ENCODE data around the gene P3H2. TPM values are rescaled to one million over a fixed set of nuclear protein-coding genes. Genes with fewer than 3 reads are reported as not detected.

P3H2 gene
- total RNA-seq, 1 experiment from 2014 or later: 0.76 TPM

GRCh38 chr3:190056742-190057141, 64.0 kb downstream of the P3H2 start:
- CTCF ChIA-PET: no interaction called here
- no peak overlapping the region for H3K4me2 ChIP-seq (ENCODE audit: low read length)
- H3K36me3 ChIP-seq (ENCODE audit: control insufficient read depth in 1 of 2, insufficient read depth in 2 of 2, low read length in 2 of 2): no peaks in the 10 kb centered on the region
- intact Hi-C loops (cut with micrococcal nuclease): no loop called here
- H3K9me2 ChIP-seq (ENCODE audit: insufficient read depth): no peaks in the 10 kb centered on the region
- H3K9ac ChIP-seq (ENCODE audit: low read length): no peak overlapping the region
- no peaks in the 10 kb centered on the region for H3K9me3 ChIP-seq (ENCODE audit: control insufficient read depth in 1 of 2, insufficient read depth in 1 of 2, low read depth in 1 of 2, low read length in 2 of 2)
- no peak overlapping the region for H3K4me3 ChIP-seq (replicated peaks in 1 of 2; ENCODE audit: low read depth in 1 of 2, low read length in 2 of 2)
- TF ChIP-seq ZBTB33 (IDR thresholded peaks at IDR 0.05; ENCODE audit: extremely low read depth, insufficient replicate concordance, low read length) (no peak), REST (IDR thresholded peaks at IDR 0.05; ENCODE audit: low read depth) (no peak), FOSL1 (IDR thresholded peaks at IDR 0.05; ENCODE audit: low read depth) (no peak), ATF3 (IDR thresholded peaks at IDR 0.05) (no peak), TCF7L2 (IDR thresholded peaks at IDR 0.05; ENCODE audit: borderline replicate concordance, extremely low read depth, insufficient read depth, insufficient read length) (no peak)
- no peak overlapping the region for H2AFZ ChIP-seq (ENCODE audit: low read depth, low read length, poor library complexity, severe bottlenecking)
- no peaks in the 10 kb centered on the region for H3K27me3 ChIP-seq (ENCODE audit: insufficient read depth, low read length)
- ATAC-seq: no peak
- no peaks in the 10 kb centered on the region for H4K20me1 ChIP-seq (ENCODE audit: insufficient read depth)
- no TSS peak for BruUV-seq (replicated peaks)
- POLR2A ChIA-PET: no interaction called here
- no peak overlapping the region for H3K27ac ChIP-seq (ENCODE audit: low read depth, low read length)
- H3K4me1 ChIP-seq (ENCODE audit: control insufficient read depth in 1 of 2, insufficient read depth in 2 of 2, low read length in 2 of 2): peaks cover 2 to 14% of the 10 kb centered on the region in 2 experiments; a peak in 3 of 4 replicates
- DNase-seq (ENCODE audit: low read depth, low spot score): no peak
- no peaks in the 10 kb centered on the region for H3K79me2 ChIP-seq (ENCODE audit: insufficient read depth, low read length)
- RAD21 ChIA-PET (ENCODE audit: low non-redundant PET in 1 of 2, low total read pairs in 2 of 2, uncharacterized antibody in 2 of 2, unreplicated experiment in 2 of 2): no interaction called here

Measured in HCT116 (cell line).